HepG2 (cell line): ENCODE results near the gene PPP1R14D. TPM values are rescaled to one million over a fixed set of nuclear protein-coding genes. Genes with fewer than 3 reads are reported as not detected.

Source experiments
- CENPBD1 ChIP-seq: sonication (generic); formaldehyde crosslinking; IDR thresholded peaks from 2 replicates; pipeline ENCODE4 v1.8.0; 2022; ENCODE audit warnings: missing genetic modification reagents, low read depth, mild to moderate bottlenecking, borderline replicate concordance
- GABPA ChIP-seq, 2 experiments: IDR thresholded peaks; 2 replicates each; pipeline ENCODE4 v1.6.1; 2011 to 2016; ENCODE audit warnings: low read depth in 2 of 2, low read length in 1 of 2, missing biosample characterization in 1 of 2, missing genetic modification characterization in 1 of 2
- GMEB2 ChIP-seq: IDR thresholded peaks from 2 replicates; pipeline ENCODE4 v1.6.1; 2016; ENCODE audit warnings: missing biosample characterization, missing genetic modification reagents, low read depth
- HHEX ChIP-seq: IDR thresholded peaks from 2 replicates; pipeline ENCODE4 v1.6.1; 2016; ENCODE audit warnings: control low read depth
- HMGA1 ChIP-seq: sonication (generic); formaldehyde crosslinking; conservative IDR thresholded peaks from 2 replicates; pipeline ENCODE4 v1.4.0; 2020; ENCODE audit warnings: missing genetic modification reagents
- HNF1A ChIP-seq, 2 experiments: sonication (generic) in 1 of 2; formaldehyde crosslinking in 1 of 2; IDR thresholded peaks; 2 replicates each; pipeline versions ENCODE4 v1.4.0 to v1.6.1; 2016 to 2020; ENCODE audit warnings: borderline replicate concordance in 1 of 2, low read depth in 1 of 2, mild to moderate bottlenecking in 1 of 2, missing genetic modification reagents in 1 of 2
- JUND ChIP-seq: sonication (generic); formaldehyde crosslinking; IDR thresholded peaks from 2 replicates; pipeline ENCODE4 v1.8.0; 2022; ENCODE audit warnings: mild to moderate bottlenecking, missing genetic modification reagents
- PRDM4 ChIP-seq: sonication (generic); formaldehyde crosslinking; IDR thresholded peaks from 2 replicates; pipeline ENCODE4 v1.9.0; 2021; ENCODE audit warnings: missing genetic modification reagents, borderline replicate concordance
- RBM22 ChIP-seq: fragments of 200-400 bp; formaldehyde crosslinking; optimal IDR thresholded peaks from 2 replicates; pipeline ENCODE3; 2017; ENCODE audit warnings: mild to moderate bottlenecking, low read length, moderate library complexity
- RORA ChIP-seq: sonication (generic); formaldehyde crosslinking; IDR thresholded peaks from 2 replicates; pipeline ENCODE4 v1.5.0; 2020; ENCODE audit warnings: mild to moderate bottlenecking, missing genetic modification reagents, moderate library complexity
- SIN3B ChIP-seq: fragments of 150-350 bp; IDR thresholded peaks from 2 replicates; pipeline ENCODE4 v1.6.1; 2014; ENCODE audit warnings: low read length
- SIX1 ChIP-seq: sonication (generic); formaldehyde crosslinking; IDR thresholded peaks from 2 replicates; pipeline ENCODE4 v1.4.0; 2020; ENCODE audit warnings: missing genetic modification reagents, borderline replicate concordance
- SOX13 ChIP-seq, 3 experiments: fragments of 450-650 bp in 1 of 3; sonication (generic) in 1 of 3; formaldehyde crosslinking in 1 of 3; IDR thresholded peaks in 2 of 3; conservative IDR thresholded peaks in 1 of 3; 2 replicates each; pipeline versions ENCODE4 v1.5.0 to v1.6.1; 2016 to 2020; ENCODE audit warnings: antibody characterized with exemption in 1 of 3, mild to moderate bottlenecking in 1 of 3, missing compliant biosample characterization in 1 of 3, missing genetic modification reagents in 1 of 3, moderate library complexity in 1 of 3
- SSRP1 ChIP-seq: IDR thresholded peaks from 2 replicates; pipeline ENCODE4 v1.6.1; 2016; ENCODE audit warnings: control low read depth
- THYN1 ChIP-seq: sonication (generic); formaldehyde crosslinking; IDR thresholded peaks from 2 replicates; pipeline ENCODE4 v1.8.1; 2023; ENCODE audit warnings: low read depth, mild to moderate bottlenecking, moderate library complexity, missing genetic modification reagents, borderline replicate concordance
- ZNF207 ChIP-seq: fragments of 450-650 bp; IDR thresholded peaks from 2 replicates; pipeline ENCODE4 v1.6.1; 2016; ENCODE audit warnings: antibody characterized with exemption, borderline replicate concordance
- ZNF260 ChIP-seq: sonication (generic); formaldehyde crosslinking; IDR thresholded peaks from 2 replicates; pipeline ENCODE4 v1.4.0; 2020; ENCODE audit warnings: missing genetic modification reagents, low read depth, mild to moderate bottlenecking, borderline replicate concordance
- ZNF292 ChIP-seq: sonication (generic); formaldehyde crosslinking; IDR thresholded peaks from 2 replicates; pipeline ENCODE4 v1.8.1; 2022; ENCODE audit warnings: mild to moderate bottlenecking, low read depth, missing genetic modification reagents, borderline replicate concordance
- ZNF7 ChIP-seq: IDR thresholded peaks from 2 replicates; pipeline ENCODE4 v1.6.1; 2016; ENCODE audit warnings: missing biosample characterization, missing genetic modification reagents
- ZNF746 ChIP-seq: sonication (generic); formaldehyde crosslinking; IDR thresholded peaks from 2 replicates; pipeline ENCODE4 v1.8.0; 2022; ENCODE audit warnings: mild to moderate bottlenecking, missing genetic modification reagents
- polyA plus RNA-seq, 8 experiments: library from polyadenylated mRNA; depleted of rRNA in 3 of 8; stranded (reverse) in 7 of 8; unstranded in 1 of 8; fragments of >200 nt; fragmentation: Illumina TruSeq in 4 of 8; extraction: Trizol in 4 of 8; gene quantifications; 2 replicates each; pipeline versions ENCODE4 v1.2.1 to v1.2.3, GENCODE V29; 2011 to 2016; ENCODE audit warnings: low read depth in 4 of 8, missing spikeins in 1 of 8, mixed read lengths in 1 of 8; ENCODE audit not compliant: insufficient read depth in 1 of 8
- total RNA-seq, 5 experiments: library from RNA; depleted of rRNA; stranded (reverse); fragments of >200 nt; fragmentation: Illumina TruSeq; extraction: Trizol; gene quantifications; 2 replicates each; pipeline ENCODE4 v1.2.3, GENCODE V29; 2016; ENCODE audit warnings: low read depth in 1 of 5

Gene PPP1R14D
- total and polyA plus RNA-seq, 2 of the 13 experiments (the other 11 are each of a cell fraction or from before 2014, with no cell fraction given) = 0.53 to 0.55 TPM

- TF ChIP-seq SSRP1 = no peak
- TF ChIP-seq CENPBD1 (CRISPR knock-in tag) = no peak
- TF ChIP-seq ZNF292 (CRISPR knock-in tag) = no peak
- TF ChIP-seq SIX1 = no peak
- no peak for TF ChIP-seq SOX13 (IDR thresholded peaks at IDR 0.05)
- no peak for TF ChIP-seq SOX13 (CRISPR knock-in tag; conservative IDR thresholded peaks at IDR 0.05 in 1 of 2, IDR thresholded peaks at IDR 0.05 in 1 of 2)
- TF ChIP-seq PRDM4 (CRISPR knock-in tag) = no peak
- TF ChIP-seq ZNF7 (CRISPR knock-in tag) = no peak
- no peak for TF ChIP-seq ZNF207
- no peak for TF ChIP-seq JUND (CRISPR knock-in tag)
- no peak for TF ChIP-seq ZNF260 (CRISPR knock-in tag)
- TF ChIP-seq GMEB2 = no peak
- TF ChIP-seq HHEX (CRISPR knock-in tag) = no peak
- TF ChIP-seq RORA (CRISPR knock-in tag) = no peak
- no peak for TF ChIP-seq ZNF746 (CRISPR knock-in tag)
- no peak for TF ChIP-seq GABPA (IDR thresholded peaks at IDR 0.05; ENCODE audit: low read depth, low read length)
- TF ChIP-seq GABPA (CRISPR knock-in tag; IDR thresholded peaks at IDR 0.05; ENCODE audit: low read depth) = no peak
- no peak for TF ChIP-seq HNF1A (IDR thresholded peaks at IDR 0.05; ENCODE audit: low read depth)
- no peak for TF ChIP-seq HNF1A (CRISPR knock-in tag; IDR thresholded peaks at IDR 0.05; ENCODE audit: borderline replicate concordance)
- no peak for TF ChIP-seq RBM22
- no peak for TF ChIP-seq SIN3B
- no peak for TF ChIP-seq THYN1 (CRISPR knock-in tag)
- TF ChIP-seq HMGA1 (CRISPR knock-in tag) = no peak
Observed at GRCh38 chr15:40857601-40858341, 29.3 kb upstream of the PPP1R14D start (continued).
